ENCODE measurements around the gene CACNB4. TPM values are rescaled to one million over a fixed set of nuclear protein-coding genes. Genes with fewer than 3 reads are reported as not detected.
"Not testable (repeated sequence)": the region's sequence is repeated elsewhere in the genome, so short reads cannot be mapped to it uniquely, and the experiment has no call there.

CACNB4 gene
- total RNA-seq, 1 donor from 2014 or later, result 0.82 TPM

DNA sequence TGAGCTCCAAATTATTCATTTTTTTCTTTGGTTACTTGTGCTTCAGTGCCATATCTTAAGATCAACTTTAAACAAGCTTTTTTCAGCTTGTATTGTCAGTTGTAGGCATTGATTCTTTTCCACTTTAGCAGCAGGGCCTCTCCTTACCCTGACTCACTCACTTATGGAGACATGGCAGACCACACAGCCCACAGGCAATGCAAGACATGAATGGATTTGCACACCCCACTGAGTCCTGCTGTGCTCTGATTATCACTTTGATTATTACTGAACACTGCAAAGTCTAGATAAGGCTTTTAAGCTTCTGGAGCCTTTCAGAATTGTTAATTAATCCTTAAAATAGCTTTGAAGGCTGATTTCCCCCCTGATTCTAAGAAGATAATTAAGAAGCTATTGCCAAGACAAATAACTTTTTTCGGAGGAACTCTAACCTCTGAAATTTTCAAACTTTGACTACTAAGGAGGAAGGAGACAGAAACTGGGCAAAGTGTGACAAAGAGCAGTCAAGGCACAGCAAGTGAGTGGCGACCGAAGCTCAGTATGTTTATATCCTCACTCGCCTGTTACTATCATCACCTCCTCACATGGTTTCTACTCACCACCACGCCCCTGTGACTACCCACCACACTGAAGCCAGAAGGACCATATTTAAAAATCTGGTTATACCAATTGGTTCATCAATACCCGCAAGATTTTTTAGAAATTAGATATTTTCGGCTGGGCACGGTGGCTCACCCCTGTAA lies 43.3 kb downstream of the CACNB4 start:
- no peak for DNase-seq (ENCODE audit: extremely low read depth, low read depth, low spot score)

GRCh38 chr2:152054593-152054992 lies 44.3 kb downstream of the CACNB4 start:
- DNase-seq (ENCODE audit: extremely low read depth, low read depth, low spot score), result no peak

GRCh38 chr2:152051436-152051835 lies 47.4 kb downstream of the CACNB4 start:
- no peak for DNase-seq (ENCODE audit: extremely low read depth, low read depth, low spot score)

- DNase-seq (ENCODE audit: extremely low read depth, low read depth, low spot score), result no peak
Measured at GRCh38 chr2:152050915-152051314, 47.9 kb downstream of the CACNB4 start.

GRCh38 chr2:152050341-152050740 lies 48.5 kb downstream of the CACNB4 start:
- DNase-seq (ENCODE audit: extremely low read depth, low read depth, low spot score), result no peak

- no peak for DNase-seq (ENCODE audit: extremely low read depth, low read depth, low spot score)
Measured at GRCh38 chr2:152049541-152049940, 49.3 kb downstream of the CACNB4 start.

DNA sequence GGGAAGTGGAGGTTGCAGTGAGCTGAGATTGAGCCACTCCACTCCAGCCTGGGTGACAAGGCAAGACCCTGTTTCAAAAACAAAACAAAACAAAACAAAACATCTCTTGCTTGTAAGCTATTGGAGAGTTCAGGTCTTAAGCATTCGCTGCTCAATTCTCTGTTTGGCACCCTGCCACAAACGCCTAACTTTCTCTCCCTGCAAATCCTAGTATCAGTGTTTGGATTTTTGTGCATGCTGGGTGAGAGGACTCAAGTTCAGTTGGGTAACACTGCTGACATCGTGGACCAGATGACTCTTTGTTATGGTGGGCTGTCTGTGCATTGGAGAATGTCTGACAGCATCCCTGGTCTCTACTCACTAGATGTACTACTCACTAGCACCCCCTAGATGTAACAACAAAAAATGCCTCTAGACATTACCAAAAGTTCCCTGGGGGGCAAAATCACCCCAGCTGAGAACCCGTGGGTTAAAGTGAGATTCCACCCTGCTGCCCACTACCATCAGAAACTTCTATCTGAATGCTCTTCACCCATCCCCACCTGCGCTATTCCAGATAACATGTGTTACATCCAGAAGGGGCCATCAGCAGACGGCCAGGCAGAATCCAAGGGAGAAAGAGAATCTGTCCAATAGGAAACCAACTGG lies 50.9 kb downstream of the CACNB4 start:
- no peak for DNase-seq (ENCODE audit: extremely low read depth, low read depth, low spot score)

- DNase-seq (ENCODE audit: extremely low read depth, low read depth, low spot score), result no peak
Measured at GRCh38 chr2:152046940-152047339, 51.9 kb downstream of the CACNB4 start.

DNA sequence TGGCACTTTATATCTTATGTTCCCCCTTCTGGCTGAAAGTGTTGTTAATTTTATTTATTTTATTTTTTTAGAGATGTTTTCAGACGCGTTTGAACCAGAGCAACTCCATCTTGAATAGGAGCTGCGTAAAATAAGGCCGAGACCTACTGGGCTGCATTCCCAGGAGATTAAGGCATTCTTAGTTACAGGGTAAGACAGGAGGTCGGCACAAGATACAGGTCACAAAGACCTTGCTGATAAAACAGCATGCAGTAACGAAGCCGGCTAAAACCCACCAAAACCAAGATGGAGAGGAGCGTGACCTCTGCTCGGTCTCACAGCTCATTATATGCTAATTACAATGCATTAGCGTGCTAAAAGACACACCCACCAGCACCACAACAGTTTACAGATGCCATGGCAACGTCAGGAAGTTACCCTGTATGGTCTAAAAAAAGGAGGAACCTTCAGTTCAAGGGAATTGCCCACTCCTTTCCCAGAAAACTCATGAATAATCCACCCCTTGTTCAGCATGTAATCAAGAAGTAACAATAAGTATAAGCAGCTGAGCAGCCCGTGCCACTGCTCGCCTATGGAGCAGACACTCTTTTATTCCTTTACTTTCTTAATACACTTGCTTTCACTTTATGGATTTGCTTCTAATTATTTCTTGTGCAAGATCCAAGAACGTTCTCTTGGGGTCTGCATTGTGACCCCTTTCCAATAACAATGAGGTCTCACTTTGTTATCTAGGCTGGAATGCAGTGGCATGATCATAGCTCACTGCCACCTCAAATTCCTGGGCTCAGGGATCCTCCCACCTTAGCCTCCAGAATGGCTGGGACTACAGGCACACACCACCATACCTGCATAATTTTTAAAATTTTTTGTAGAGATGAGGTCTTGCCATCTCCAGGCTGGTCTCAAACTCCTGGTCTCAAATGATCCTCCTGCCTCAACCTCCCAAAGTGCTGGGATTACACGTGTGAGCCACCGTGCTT lies 55.9 kb downstream of the CACNB4 start:
- DNase-seq (ENCODE audit: extremely low read depth, low read depth, low spot score), result no peak

DNA sequence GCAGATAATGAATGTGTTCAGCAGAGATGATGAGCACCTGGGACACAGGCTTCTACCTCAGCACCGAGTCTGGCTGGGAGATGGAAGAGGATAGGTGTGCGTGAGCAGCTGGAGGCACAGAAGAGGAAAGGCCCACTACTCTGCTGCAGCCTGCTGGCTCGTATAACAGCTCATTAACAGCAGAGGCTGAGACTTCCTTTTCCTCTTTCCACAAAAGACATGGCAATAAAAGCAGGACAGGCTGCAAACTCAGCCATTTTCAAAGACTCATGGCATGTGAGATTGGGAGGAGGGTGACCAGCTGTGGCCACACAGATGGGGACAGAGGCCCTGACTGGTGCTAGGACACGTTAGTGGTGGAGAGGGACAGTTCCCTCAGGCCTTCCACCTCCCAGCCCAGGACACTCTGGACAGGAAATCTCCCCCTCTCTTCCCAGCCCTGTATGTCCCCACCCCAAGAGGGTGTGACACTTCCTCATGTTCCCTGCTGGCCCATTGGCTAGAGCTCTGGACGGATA lies 60.3 kb downstream of the CACNB4 start:
- no peak for DNase-seq (ENCODE audit: extremely low read depth, low read depth, low spot score)

DNA sequence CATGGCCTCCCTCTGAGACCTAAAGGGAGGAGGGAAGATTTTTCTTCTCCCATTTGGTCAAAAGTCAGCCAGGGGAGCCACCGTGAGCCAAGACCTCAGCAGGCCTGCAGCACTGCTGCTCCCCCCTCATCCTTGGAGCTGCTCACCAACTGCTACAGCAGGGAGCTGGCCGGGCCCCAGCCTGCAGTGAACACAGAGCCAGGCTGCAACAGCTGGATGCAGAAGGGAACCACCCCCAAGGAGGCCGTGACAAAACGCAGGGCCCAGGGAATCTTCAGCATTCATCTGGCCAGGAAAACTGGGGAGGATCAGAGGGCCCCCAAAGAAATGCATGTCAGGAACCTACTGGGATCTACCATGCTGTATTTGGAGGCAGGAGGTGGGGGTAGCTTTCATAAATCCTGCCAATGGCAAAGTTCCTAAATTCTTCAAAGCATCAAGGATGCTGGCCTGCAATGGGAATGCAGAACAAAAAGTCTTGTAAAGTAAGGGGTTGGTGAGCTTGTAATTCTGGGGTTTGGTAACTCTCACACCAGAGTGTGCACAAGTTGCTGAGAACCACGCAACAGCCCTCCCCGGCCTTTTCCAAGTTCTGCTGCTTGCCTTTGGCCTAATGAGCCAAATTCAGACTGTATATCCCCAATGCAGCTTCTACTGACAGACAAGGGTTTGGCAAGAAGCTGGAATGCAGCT lies 61.0 kb downstream of the CACNB4 start:
- DNase-seq (ENCODE audit: extremely low read depth, low read depth, low spot score), result no peak

DNA sequence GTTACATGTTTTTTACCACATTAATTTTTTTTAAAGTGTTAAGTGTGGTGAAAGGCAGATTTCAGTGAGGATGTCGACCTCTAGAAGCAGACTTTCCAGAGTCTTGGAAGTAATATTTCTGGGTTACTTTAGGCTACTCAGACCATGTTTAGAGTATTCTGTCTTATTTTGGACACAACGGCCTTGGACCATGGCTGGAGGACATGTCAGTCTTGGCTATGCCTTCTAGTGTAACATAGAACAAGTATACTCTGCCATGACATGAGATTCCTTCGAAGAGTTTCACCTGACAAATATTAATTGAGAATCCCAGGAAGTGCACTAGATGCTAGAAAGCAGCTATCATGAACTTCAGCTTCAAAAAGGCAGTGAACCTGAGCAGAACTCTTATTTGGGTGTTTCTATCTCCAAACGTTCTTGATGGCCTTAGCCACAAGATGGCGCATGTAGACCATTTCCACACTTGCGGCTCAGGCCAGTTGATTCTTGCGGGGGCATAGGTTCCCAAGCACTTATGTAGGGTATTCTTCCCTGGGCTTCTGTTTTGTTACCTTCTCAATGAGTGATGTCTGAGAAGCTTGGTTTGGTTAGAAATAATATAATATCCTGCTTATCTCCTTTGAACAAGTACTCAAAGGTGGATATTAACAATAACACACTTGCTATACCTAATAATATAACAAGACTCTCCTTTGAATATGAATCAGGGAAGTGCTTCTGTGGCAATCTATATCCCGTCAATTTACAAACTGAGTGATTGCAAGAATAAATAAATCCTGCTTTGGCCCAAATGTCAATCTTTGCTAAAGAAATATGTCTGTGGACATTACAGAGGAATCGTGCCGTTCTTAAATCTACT lies 62.0 kb downstream of the CACNB4 start:
- DNase-seq (ENCODE audit: extremely low read depth, low read depth, low spot score), result peak; percentile 60

- no peak for DNase-seq (ENCODE audit: extremely low read depth, low read depth, low spot score)
Measured at GRCh38 chr2:152034257-152034801, 64.5 kb downstream of the CACNB4 start.

DNA sequence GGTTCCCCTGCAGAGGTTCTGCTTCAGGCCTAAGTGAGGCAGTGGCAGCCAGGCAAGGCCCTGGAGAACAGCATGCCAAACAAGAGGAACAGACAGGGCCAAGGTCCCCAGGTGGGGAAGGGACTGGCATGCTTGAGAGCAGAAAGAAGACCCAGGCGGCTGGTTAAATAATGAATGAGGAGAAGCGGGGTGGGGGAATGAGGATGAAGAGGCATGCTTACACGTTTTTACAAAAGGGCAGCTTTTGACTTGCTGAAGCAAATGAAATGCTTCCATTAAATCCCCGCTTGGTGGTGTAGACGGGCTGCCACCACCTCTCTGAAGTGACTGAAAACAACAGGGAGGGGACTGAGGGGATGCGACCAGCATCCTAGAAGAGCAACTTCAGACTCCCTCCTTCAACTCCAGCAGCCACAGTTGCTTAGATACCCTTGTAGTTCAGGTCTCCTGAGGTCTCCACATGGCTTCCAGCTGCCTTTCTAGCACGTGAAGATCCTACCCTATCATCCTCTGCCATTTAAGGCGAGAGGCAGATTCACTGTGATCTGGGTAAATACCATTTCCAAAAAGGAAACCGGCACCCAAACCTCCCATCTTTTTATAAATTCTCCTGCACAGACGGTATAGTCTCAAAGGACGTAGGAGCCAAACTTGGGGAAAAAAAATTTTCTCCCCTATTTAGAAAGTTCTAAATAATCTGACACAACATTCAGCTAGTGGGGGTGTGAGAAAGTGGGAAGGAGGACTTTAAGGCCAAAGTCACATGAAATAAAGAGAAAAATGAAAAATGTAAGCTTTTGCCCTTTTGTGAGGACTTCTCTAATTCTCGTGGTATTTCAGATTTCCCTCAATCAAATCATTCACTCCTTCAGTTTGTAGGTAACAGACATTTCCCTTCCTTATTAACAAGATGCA lies 65.6 kb downstream of the CACNB4 start:
- no peak for DNase-seq (ENCODE audit: extremely low read depth, low read depth, low spot score)

DNA sequence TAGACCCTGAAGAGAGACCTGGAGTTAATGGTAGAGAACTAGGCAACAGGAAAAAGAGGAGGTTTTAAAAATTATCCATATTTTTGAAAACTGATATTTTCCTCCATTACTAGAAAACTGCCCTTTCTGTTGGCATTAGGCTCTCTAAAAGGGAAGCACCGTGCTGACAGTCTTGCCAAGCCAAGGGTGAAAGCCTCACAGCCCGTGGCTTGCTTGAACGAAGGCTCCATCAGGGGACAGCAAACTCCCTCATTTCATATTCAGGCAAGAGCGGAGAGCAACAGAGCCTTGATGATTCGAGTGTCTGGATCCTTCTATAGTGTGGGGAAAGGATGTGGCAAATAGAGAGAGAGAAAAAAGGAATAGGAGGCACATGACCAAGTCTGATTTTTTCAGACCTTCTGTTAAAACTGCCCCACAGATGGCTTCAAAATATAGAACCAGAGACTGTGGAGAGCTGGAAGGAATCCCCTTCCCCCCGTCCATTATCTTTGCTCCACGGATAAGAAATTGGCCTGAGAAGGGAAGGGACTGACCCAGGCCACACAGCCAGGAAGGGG lies 67.0 kb downstream of the CACNB4 start:
- DNase-seq (ENCODE audit: extremely low read depth, low read depth, low spot score), result no peak

DNA sequence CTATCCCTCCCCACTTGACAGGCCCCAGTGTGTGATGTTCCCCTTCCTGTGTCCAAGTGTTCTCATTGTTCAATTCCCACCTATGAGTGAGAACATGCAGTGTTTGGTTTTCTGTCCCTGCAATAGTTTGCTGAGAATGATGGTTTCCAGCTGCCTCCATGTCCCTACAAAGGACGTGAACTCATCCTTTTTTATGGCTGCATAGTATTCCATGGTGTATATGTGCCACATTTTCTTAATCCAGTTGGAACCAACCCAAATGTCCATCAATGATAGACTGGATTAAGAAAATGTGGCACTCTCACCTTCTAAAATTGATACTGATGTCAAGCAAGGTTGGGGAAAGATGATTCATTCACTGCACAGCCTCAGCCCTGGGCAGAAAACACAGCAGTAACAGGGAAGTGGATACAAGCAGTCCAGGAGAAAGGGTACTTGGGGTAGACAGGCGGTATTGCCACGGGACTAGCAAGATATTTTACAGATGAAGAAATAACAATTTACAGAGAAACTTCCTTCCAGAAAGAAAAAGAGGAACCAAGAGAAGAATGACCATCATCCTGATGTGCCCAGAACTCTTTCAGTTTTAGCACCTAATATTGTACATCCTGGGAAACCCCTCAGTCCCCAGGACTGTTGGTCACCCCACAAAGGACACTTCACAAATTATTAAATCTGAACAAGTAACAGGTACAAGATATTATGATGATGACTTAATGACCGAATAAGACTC lies 68.1 kb downstream of the CACNB4 start:
- not testable (repeated sequence) for DNase-seq (ENCODE audit: extremely low read depth, low read depth, low spot score)

DNA sequence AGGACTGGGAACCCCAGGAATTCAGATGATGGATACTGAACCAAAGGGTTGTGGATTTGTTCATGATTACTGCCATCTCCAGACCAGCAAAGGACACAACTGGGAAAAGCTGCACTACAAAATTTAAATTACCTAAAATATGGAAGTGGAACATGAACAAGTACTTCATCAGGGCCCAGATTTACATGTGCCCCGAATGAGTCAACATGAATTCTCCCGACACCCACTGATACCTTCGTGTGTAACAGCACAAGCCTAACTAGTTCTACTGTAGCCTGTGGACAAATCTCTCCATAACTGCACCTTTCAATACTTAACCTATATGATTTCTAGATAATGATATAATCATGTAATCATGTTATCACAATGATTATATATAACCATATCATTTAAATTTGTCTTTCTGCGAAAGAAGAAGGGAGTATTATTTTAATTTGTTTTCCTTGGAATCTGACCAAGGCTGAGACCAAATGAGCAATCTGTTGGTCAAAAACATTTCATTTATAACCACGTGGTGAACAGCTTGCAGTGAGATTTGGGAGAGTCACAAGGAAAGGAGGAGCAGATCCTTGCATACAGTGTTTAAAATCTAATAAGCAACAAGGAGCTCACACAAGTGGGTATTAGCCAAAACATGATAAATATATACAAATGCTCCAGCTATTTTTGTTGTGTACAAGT lies 70.5 kb downstream of the CACNB4 start:
- no peak for DNase-seq (ENCODE audit: extremely low read depth, low read depth, low spot score)

Measured in glomerular endothelial cell (primary cell).